GM12878 (cell line): ENCODE data around the gene GPN1.
"Not testable (repeated sequence)": the region's sequence is repeated elsewhere in the genome, so short reads cannot be mapped to it uniquely, and the experiment has no call there.

Experiments used
- ESRRA ChIP-seq: IDR thresholded peaks from 2 replicates; pipeline ENCODE4 v1.6.1; 2012; ENCODE audit warnings: mild to moderate bottlenecking, low read length, improper control_type of control experiment
- ETV6 ChIP-seq, 2 experiments: fragments of 450-650 bp in 1 of 2; IDR thresholded peaks in 1 of 2; conservative IDR thresholded peaks in 1 of 2; 2 replicates each; pipeline ENCODE4 v1.6.1; 2014; ENCODE audit warnings: antibody characterized with exemption in 1 of 2, borderline replicate concordance in 1 of 2, low read depth in 1 of 2, mild to moderate bottlenecking in 1 of 2, moderate library complexity in 1 of 2
- IRF5 ChIP-seq: fragments of 450-650 bp; IDR thresholded peaks from 2 replicates; pipeline ENCODE4 v1.6.1; 2017; ENCODE audit warnings: borderline replicate concordance
- NFIC ChIP-seq: IDR thresholded peaks from 2 replicates; pipeline ENCODE4 v1.6.1; 2012; ENCODE audit warnings: low read depth, mild to moderate bottlenecking, inconsistent platforms, low read length, moderate library complexity
- PKNOX1 ChIP-seq: fragments of 450-650 bp; IDR thresholded peaks from 2 replicates; pipeline ENCODE4 v1.6.1; 2016; ENCODE audit warnings: mild to moderate bottlenecking
- POLR2A ChIP-seq: IDR thresholded peaks from 2 replicates; pipeline ENCODE4 v1.6.1; 2011; ENCODE audit warnings: low read depth, mild to moderate bottlenecking, low read length
- RFX5 ChIP-seq: IDR thresholded peaks from 2 replicates; pipeline ENCODE4 v1.6.1; 2011; ENCODE audit warnings: low read depth, low read length, improper control_type of control experiment
- SUZ12 ChIP-seq: fragments of 200-600 bp; sonication (generic); IDR thresholded peaks from one replicate; pipeline ENCODE4 v1.6.1; 2018; ENCODE audit warnings: antibody characterized with exemption, mild to moderate bottlenecking; ENCODE audit not compliant: unreplicated experiment
- ZNF24 ChIP-seq: fragments of 450-650 bp; IDR thresholded peaks from 2 replicates; pipeline ENCODE4 v1.6.1; 2017; ENCODE audit warnings: antibody characterized with exemption, mild to moderate bottlenecking
- TF ChIP-seq, protein P1 (sequence below), 3 experiments: IDR thresholded peaks in 2 of 3; conservative IDR thresholded peaks in 1 of 3; 2 replicates each; pipeline ENCODE4 v1.5.1; 2011; ENCODE audit warnings: low read depth in 3 of 3, low read length in 3 of 3, mild to moderate bottlenecking in 3 of 3, control low read depth in 2 of 3, moderate library complexity in 2 of 3, inconsistent platforms in 1 of 3, mixed read lengths in 1 of 3; ENCODE audit not compliant: control insufficient read depth in 2 of 3, insufficient read depth in 1 of 3; ENCODE audit errors: extremely low read depth in 1 of 3

DNA sequence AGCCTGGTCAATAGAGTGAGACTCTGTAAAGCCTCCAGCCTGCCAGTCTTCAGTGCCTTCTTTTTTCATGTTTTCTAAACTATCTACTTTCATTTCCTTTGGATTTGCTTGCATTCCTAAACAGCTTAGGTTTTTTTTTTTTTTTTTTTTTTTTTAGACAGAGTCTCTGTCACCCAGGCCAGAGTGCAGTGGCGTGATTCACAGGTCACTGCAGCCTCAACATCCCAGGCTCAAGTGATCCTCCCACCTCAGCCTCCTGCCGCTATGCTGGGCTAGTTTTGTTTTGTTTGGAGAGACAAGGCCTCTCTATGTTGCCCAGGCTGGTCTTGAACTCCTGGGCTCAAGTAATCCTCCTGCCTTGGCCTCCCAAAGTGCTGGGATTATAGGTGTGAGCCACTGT is 1.4 kb downstream of the GPN1 start:
- TF ChIP-seq, protein P1, sequence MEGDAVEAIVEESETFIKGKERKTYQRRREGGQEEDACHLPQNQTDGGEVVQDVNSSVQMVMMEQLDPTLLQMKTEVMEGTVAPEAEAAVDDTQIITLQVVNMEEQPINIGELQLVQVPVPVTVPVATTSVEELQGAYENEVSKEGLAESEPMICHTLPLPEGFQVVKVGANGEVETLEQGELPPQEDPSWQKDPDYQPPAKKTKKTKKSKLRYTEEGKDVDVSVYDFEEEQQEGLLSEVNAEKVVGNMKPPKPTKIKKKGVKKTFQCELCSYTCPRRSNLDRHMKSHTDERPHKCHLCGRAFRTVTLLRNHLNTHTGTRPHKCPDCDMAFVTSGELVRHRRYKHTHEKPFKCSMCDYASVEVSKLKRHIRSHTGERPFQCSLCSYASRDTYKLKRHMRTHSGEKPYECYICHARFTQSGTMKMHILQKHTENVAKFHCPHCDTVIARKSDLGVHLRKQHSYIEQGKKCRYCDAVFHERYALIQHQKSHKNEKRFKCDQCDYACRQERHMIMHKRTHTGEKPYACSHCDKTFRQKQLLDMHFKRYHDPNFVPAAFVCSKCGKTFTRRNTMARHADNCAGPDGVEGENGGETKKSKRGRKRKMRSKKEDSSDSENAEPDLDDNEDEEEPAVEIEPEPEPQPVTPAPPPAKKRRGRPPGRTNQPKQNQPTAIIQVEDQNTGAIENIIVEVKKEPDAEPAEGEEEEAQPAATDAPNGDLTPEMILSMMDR (IDR thresholded peaks at IDR 0.05 in 2 of 3, conservative IDR thresholded peaks at IDR 0.05 in 1 of 3; ENCODE audit: control insufficient read depth in 2 of 3, extremely low read depth in 1 of 3, insufficient read depth in 1 of 3, low read depth in 3 of 3, low read length in 3 of 3) = not testable (repeated sequence)
- not testable (repeated sequence) for TF ChIP-seq IRF5; NFIC; ZNF24; SUZ12; ESRRA; POLR2A; RFX5; PKNOX1; ETV6 (conservative IDR thresholded peaks at IDR 0.05 in 1 of 2, IDR thresholded peaks at IDR 0.05 in 1 of 2; ENCODE audit: borderline replicate concordance in 1 of 2, low read depth in 1 of 2)
